Measurements from ENCODE around the gene ZNF580. TPM values are rescaled to one million over a fixed set of nuclear protein-coding genes. Genes with fewer than 3 reads are reported as not detected.

Gene ZNF580
- total and polyA plus RNA-seq, 2 of the 13 experiments (the other 11 are each of a cell fraction or from before 2014, with no cell fraction given), result 4.4 to 6.0 TPM

- TF ChIP-seq STAG1 (CRISPR knock-in tag; IDR thresholded peaks at IDR 0.05) (no peak), ATF7 (IDR thresholded peaks at IDR 0.05) (no peak), ATF7 (CRISPR knock-in tag; IDR thresholded peaks at IDR 0.05) (no peak)
Observed at GRCh38 chr19:55650126-55650557, 9.3 kb downstream of the ZNF580 start (continued).

GRCh38 chr19:55650602-55651230, 9.9 kb downstream of the ZNF580 start:
- ATAC-seq (no peak), DNase-seq (ENCODE audit: low spot score) (no peak), FAIRE-seq (no peak)
- Histone ChIP-seq H4K20me1 (ENCODE audit: insufficient read depth, low read length) (peaks cover 5% of the 10 kb centered on the region; the same call in 1 of the 2 replicates), H3K4me1 (ENCODE audit: insufficient read depth, low read length) (peaks cover 29% of the 10 kb centered on the region), H3K79me2 (ENCODE audit: insufficient read depth, low read length) (peaks cover 10% of the 10 kb centered on the region), H3K36me3 (replicated peaks in 1 of 2; ENCODE audit: control insufficient read depth in 1 of 2, insufficient read depth in 2 of 2, low read length in 2 of 2) (no peaks in the 10 kb centered on the region), H3K4me3 (replicated peaks in 1 of 3; ENCODE audit: insufficient read depth in 1 of 3, low read depth in 2 of 3, low read length in 3 of 3) (no peak overlapping the region), H2AFZ (ENCODE audit: low read length) (no peak overlapping the region), H3K27ac (ENCODE audit: extremely low read length, insufficient read depth, low read length) (no peak overlapping the region), H3K4me2 (ENCODE audit: low read depth, low read length) (no peak overlapping the region), H3K9ac (ENCODE audit: insufficient read depth, low read depth, low read length) (no peak overlapping the region), H3K27me3 (ENCODE audit: control insufficient read depth in 1 of 2, insufficient read depth in 2 of 2, low read length in 2 of 2) (no peaks in the 10 kb centered on the region; a peak in 1 of 5 replicates), H3K9me3 (ENCODE audit: low read length) (no peaks in the 10 kb centered on the region)
- ChIA-PET POLR2A (no interaction called here), CTCF (ENCODE audit: low intra/inter-chr PET ratio, low total read pairs) (no interaction called here)
- 95% methylated on average over 16 of the region's 17 CpGs for WGBS (ENCODE audit: low lambda C conversion rate)
- in situ Hi-C loops (cut with HindIII; ENCODE audit: extremely low pct_ligation_motif_present, low pct_unique_long_range_greater_than_20kb), result no loop called here
- TF ChIP-seq ZFP37 (CRISPR knock-in tag; IDR thresholded peaks at IDR 0.05; ENCODE audit: borderline replicate concordance) (no peak), SUZ12 (IDR thresholded peaks at IDR 0.05; ENCODE audit: low read depth, low read length) (no peak), KLF13 (CRISPR knock-in tag; IDR thresholded peaks at IDR 0.05) (no peak), PAWR (CRISPR knock-in tag; IDR thresholded peaks at IDR 0.05; ENCODE audit: borderline replicate concordance) (no peak), NR0B2 (CRISPR knock-in tag; IDR thresholded peaks at IDR 0.05) (no peak), KLF6 (CRISPR knock-in tag; IDR thresholded peaks at IDR 0.05) (no peak), ZNF574 (CRISPR knock-in tag; IDR thresholded peaks at IDR 0.05) (no peak), RAD51 (IDR thresholded peaks at IDR 0.05; ENCODE audit: borderline replicate concordance) (no peak), RBFOX2 (IDR thresholded peaks at IDR 0.05; ENCODE audit: low read depth, low read length) (no peak), ZMYM2 (CRISPR knock-in tag; IDR thresholded peaks at IDR 0.05) (no peak)
- no TSS peak for BruUV-seq (replicated peaks)
- intact Hi-C loops (cut with micrococcal nuclease; ENCODE audit: unreplicated experiment), result no loop called here
